ENCODE results near the gene GALNT11. TPM values are rescaled to one million over a fixed set of nuclear protein-coding genes. Genes with fewer than 3 reads are reported as not detected.
A peak's percentile ranks its signal among the peaks of the same experiment; 100 is the strongest.
"Not testable (repeated sequence)": the region's sequence is repeated elsewhere in the genome, so short reads cannot be mapped to it uniquely, and the experiment has no call there.

Gene GALNT11
- total RNA-seq, 2 donors from 2014 or later = 45.9 to 54.4 TPM

DNA sequence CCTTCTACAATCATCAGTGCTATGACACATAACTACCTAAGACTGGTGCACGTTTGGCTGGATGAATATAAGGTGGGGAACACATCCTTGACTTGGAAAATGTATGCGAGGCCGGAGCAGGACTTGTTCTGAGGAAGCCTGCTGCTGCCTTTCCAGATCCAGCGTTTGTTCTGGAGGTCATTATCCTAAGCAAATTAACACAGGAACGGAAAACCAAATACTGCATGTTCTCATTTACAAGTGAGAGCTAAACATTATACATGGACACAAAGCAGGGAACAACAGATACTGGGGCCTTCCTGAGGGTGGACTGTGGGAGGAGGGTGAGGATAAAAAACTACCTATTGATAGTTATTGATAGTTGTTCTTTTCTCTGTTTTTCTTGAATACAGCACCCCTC, 10.8 kb upstream of the GALNT11 start:
- H3K27me3 ChIP-seq = no peaks in the 10 kb centered on the region
- H3K4me1 ChIP-seq = peaks cover 17% of the 10 kb centered on the region
- no peak for TF ChIP-seq POLR2A (IDR thresholded peaks at IDR 0.05)
- TF ChIP-seq, protein P1, sequence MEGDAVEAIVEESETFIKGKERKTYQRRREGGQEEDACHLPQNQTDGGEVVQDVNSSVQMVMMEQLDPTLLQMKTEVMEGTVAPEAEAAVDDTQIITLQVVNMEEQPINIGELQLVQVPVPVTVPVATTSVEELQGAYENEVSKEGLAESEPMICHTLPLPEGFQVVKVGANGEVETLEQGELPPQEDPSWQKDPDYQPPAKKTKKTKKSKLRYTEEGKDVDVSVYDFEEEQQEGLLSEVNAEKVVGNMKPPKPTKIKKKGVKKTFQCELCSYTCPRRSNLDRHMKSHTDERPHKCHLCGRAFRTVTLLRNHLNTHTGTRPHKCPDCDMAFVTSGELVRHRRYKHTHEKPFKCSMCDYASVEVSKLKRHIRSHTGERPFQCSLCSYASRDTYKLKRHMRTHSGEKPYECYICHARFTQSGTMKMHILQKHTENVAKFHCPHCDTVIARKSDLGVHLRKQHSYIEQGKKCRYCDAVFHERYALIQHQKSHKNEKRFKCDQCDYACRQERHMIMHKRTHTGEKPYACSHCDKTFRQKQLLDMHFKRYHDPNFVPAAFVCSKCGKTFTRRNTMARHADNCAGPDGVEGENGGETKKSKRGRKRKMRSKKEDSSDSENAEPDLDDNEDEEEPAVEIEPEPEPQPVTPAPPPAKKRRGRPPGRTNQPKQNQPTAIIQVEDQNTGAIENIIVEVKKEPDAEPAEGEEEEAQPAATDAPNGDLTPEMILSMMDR (IDR thresholded peaks at IDR 0.05) = no peak
- intact Hi-C loops (cut with DNase I) = no loop called here
- H3K9me3 ChIP-seq = no peaks in the 10 kb centered on the region
- no peak overlapping the region for H3K27ac ChIP-seq
- 31 to 35% methylated on average over 5 of the region's 5 CpGs for WGBS, 2 donors
- H3K36me3 ChIP-seq (replicated peaks in 1 of 2; ENCODE audit: insufficient read depth in 1 of 2, low read depth in 2 of 2) = no peaks in the 10 kb centered on the region
- no peak for ATAC-seq
- H3K4me3 ChIP-seq = no peak overlapping the region
- DNase-seq = peak in 1 of 4 donors; percentile 9

DNA sequence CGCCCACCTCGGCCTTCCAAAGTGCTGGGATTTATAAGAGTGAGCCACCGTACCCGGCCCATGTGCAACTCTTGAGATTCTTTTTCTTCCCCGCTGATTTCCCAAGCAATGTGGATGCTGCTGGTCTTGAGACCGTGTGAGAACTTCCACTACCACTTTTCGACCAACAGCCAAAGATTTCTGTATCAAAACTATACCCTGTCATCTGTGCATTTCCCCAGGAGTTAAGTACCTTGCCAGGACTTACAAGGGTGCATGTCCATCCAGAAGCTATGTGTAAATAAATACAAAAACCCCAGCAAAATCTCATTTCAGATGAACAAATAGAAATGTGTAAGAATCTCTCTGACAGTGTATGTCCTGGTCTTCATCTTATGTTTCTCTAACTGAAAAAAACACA, 9.9 kb upstream of the GALNT11 start:
- H3K27me3 ChIP-seq = no peaks in the 10 kb centered on the region
- no peak overlapping the region for H3K27ac ChIP-seq
- H3K4me3 ChIP-seq = no peak overlapping the region
- intact Hi-C loops (cut with DNase I) = no loop called here
- DNase-seq (no peak), ATAC-seq (no peak)
- H3K4me1 ChIP-seq = peaks cover 17% of the 10 kb centered on the region
- no peaks in the 10 kb centered on the region for H3K9me3 ChIP-seq
- 48 to 54% methylated on average over 7 of the region's 7 CpGs for WGBS, 2 donors
- H3K36me3 ChIP-seq (replicated peaks in 1 of 2; ENCODE audit: insufficient read depth in 1 of 2, low read depth in 2 of 2) = no peaks in the 10 kb centered on the region
- TF ChIP-seq, protein P1 (IDR thresholded peaks at IDR 0.05) = no peak
- TF ChIP-seq POLR2A (IDR thresholded peaks at IDR 0.05) = no peak

DNA sequence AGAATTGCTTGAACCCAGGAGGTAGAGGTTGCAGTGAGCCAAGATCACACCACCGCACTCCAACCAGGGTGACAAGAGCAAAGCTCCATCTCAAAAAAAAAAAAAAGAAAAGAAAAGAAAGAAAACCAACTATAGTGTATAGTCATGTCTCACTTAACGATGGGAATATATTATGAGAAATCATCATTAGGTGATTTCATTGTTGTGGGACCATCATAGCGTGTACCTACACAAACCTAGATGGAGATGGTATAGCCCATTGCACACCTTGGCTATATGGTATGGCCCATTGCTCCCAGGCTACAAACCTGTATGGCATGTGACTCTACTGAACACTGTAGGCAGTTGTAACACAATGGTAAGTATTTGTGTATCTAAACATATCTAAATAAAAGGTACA, 8.5 kb upstream of the GALNT11 start:
- intact Hi-C loops (cut with DNase I) = no loop called here
- 98 to 100% methylated on average over 3 of the region's 3 CpGs for WGBS, 2 donors

DNA sequence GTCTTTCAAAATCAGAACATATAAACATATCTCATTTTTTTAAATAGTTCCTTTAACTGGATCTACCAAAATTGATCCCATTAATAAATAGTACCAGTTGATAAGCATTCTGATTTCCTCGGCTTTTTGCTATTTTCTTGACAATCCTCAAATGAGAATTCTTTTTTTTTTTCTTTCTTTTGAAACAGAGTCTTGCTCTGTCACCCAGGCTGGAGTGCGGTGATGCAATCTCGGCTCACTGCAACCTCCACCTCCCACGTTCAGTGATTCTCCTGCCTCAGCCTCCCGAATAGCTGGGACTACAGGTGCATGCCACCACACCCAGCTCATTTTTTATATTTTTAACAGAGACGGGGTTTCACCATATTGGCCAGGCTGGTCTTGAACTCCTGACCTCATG, 7.8 kb upstream of the GALNT11 start:
- H3K36me3 ChIP-seq (replicated peaks in 1 of 2; ENCODE audit: insufficient read depth in 1 of 2, low read depth in 2 of 2); H3K27me3 ChIP-seq; DNase-seq; intact Hi-C loops (cut with DNase I); H3K27ac ChIP-seq; ATAC-seq; H3K4me3 ChIP-seq; H3K9me3 ChIP-seq: not testable (repeated sequence)
- WGBS, 2 donors = 82 to 88% methylated on average over 6 of the region's 6 CpGs
- H3K4me1 ChIP-seq = peaks cover 17% of the 10 kb centered on the region

More for the DNA sequence above, 8.5 kb upstream of the GALNT11 start:
- Histone ChIP-seq H3K36me3 (replicated peaks in 1 of 2; ENCODE audit: insufficient read depth in 1 of 2, low read depth in 2 of 2) (no peaks in the 10 kb centered on the region), H3K27me3 (no peaks in the 10 kb centered on the region), H3K27ac (no peak overlapping the region), H3K4me3 (no peak overlapping the region), H3K9me3 (no peaks in the 10 kb centered on the region), H3K4me1 (peaks cover 17% of the 10 kb centered on the region)
- DNase-seq (no peak), ATAC-seq (no peak)
- no peak for TF ChIP-seq POLR2A (IDR thresholded peaks at IDR 0.05)
- TF ChIP-seq, protein P1 (IDR thresholded peaks at IDR 0.05) = no peak

DNA sequence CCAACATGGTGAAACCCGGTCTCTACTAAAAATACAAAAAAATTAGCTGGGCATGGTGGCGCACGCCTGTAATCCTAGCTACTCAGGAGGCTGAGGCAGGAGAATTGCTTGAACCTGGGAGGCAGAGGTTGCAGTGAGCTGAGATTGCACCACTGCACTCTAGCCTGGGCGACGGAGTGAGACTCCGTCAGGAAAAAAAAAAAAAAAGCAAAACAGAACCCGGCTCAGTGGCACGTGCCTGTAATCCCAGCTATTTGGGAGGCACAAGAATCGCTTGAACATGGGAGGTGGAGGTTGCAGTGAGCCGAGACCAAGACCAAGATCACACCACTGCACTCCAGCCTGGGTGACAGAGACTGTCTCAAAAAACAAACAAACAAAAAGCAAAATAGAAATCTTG, 3.7 kb upstream of the GALNT11 start:
- H3K9me3 ChIP-seq; ATAC-seq; H3K4me3 ChIP-seq; H3K27ac ChIP-seq; intact Hi-C loops (cut with DNase I); H3K4me1 ChIP-seq; H3K27me3 ChIP-seq; DNase-seq; H3K36me3 ChIP-seq (replicated peaks in 1 of 2; ENCODE audit: insufficient read depth in 1 of 2, low read depth in 2 of 2): not testable (repeated sequence)
- 74 to 83% methylated on average over 10 of the region's 10 CpGs for WGBS, 2 donors
